Mesenteric fat pad (tissue), 1 donor: ENCODE measurements around the gene SERPINA3. TPM values are rescaled to one million over a fixed set of nuclear protein-coding genes. Genes with fewer than 3 reads are reported as not detected.
"Not testable (repeated sequence)": the region's sequence is repeated elsewhere in the genome, so short reads cannot be mapped to it uniquely, and the experiment has no call there.

ENCODE experiments used
- DNase-seq: peaks from one replicate; pipeline ENCODE4 v3.0.0-alpha.2; 2020; ENCODE audit warnings: low spot score
- total RNA-seq: library from RNA; stranded (reverse); fragmentation: NEBNext Ultra II Directional; extraction: Animal tissue kit (Norgen Biotek cat#: 25700); gene quantifications from one replicate; pipeline ENCODE4 v1.2.1, GENCODE V29; 2021
- donor health status: DM: yes; HTN: yes; CAD: no.

The SERPINA3 gene
- total RNA-seq, 1 donor from 2014 or later: 139 TPM

DNA sequence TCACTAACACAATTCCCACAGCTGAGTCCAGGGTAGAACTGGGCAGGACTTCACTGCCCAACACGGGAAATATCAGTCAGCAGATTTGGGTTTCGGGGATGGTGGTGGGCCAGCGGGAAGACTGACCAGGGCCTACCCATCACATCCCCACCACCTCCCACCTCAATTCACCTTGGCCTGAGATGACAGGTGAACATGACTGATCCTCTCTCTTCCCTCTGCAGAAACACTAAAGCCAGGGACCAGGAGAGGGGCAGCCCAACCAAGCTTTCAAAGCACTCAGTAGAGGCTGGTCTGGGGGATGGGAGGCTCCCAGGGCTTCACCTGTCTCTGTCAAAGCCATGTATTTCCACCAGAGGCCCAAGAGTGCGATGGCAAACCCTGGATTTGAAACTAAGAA lies 28.6 kb upstream of the SERPINA3 start:
- DNase-seq: no peak

GRCh38 chr14:94584591-94585280 lies 27.5 kb upstream of the SERPINA3 start:
- DNase-seq: no peak

DNA sequence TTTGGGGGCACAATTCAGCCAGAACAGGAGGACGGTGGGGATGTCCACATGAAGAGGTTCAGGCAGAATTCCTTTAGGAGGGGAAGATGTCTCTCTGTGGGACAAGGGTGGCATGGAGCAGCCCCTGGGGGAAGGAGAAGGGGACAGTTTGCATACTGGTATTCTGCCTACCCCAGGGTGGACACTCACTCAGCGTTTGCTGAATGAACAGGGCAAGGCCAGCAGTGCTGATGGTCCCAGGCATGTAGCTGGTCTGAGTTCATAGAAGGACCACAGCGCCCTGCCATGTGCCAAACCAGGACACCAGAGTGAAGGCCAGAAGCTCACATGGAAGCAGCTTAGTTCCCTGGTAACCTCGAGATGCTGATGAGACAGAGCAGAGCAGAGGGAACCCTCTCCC lies 25.6 kb upstream of the SERPINA3 start:
- DNase-seq: no peak

GRCh38 chr14:94588311-94588710 lies 23.9 kb upstream of the SERPINA3 start:
- DNase-seq: no peak

DNA sequence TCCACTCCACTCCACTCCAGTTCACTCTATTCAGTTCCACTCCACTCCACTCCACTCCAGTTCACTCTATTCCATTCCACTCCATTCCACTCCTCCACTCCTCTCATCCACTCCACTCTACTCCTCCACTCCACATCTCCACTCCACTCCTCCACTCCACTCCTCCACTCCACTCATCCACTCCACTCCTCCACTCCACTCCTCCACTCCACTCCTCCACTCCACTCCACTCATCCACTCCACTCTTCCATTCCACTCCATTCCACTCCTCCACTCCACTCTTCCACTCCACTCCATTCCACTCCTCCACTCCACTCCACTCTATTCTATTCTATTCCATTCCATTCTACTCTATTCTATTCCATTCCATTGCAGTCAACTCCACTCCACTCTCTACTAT lies 21.1 kb upstream of the SERPINA3 start:
- DNase-seq: no peak

DNA sequence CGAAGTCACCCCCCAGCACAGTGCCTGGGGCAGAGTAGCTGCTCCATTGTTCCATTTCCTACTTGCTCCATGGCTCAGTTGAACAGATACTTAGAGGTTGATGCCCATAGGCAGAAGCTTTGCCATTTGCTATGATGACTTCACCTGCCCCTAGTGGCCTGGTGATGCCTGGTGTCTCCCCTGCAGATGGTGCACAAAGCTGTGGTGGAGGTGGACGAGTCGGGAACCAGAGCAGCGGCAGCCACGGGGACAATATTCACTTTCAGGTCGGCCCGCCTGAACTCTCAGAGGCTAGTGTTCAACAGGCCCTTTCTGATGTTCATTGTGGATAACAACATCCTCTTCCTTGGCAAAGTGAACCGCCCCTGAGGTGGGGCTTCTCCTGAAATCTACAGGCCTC lies 20.3 kb upstream of the SERPINA3 start:
- no peak for DNase-seq

DNA sequence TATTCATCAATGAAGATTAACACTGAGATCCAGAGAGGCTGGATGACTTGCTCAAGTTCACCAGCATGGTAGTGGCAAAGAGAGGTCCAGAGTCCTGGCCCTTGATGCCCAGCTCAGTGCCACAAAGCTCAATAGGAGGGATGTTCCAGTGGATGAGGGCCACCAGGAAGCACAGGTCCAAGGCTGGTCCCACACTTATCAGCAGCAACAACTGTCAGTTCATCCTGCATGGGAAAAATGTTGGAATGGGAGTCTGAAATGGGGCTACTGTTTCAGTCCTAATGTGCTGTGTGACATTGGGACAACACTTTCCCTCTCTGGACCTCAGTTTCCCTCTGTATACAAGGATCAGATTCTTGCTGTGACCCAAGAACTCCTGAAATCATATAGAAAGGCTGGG lies 19.7 kb upstream of the SERPINA3 start:
- no peak for DNase-seq

DNA sequence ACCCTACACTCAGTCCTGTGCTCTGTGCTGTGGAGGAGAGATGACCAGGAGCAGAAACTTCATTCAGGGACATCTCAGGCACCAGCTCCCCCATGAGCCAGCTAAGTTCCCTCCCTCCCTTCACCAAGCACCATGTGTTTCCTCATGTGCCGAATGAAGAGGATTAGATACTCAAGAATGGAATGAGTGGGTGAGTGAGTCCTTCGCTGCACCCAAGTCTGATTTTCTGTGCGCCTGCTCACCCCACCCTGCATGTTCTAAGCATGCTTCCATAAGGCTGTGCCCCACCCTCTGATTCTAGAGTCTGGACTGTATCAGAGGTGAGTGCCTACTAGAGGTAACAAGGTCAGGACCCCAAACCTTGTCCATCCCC lies 18.8 kb upstream of the SERPINA3 start:
- no peak for DNase-seq

DNA sequence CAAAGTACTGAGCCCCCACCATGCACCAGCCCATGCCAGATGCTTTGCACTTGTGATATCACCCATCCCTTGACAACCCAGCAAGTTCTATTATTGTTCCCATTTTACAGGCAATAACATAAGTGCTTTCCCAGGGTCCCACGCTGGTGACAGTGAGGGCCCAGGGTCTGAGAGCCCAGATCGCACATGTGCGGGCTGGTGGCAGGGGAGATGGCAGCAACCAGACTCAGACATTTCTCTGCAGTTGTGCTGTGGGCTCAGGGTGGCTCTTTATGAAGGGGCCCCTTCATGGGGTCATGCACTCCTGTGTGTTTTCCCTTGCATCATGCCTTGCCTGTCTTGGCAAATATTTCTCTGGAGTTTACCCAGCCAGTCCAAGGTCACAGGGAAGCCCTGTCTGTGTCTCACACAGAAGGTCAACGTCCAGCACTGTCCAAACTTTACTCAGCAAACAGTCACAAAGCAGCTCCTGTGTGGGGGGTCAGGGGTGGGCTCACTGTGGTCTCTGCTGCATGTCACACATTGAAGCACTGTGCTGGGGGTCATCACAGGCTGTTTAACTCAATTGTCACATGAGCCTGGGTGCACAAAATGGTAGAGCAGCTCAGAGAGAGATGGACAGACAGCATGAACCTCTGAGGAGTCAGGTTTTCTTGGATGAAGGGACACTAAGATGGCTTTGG lies 18.3 kb upstream of the SERPINA3 start:
- no peak for DNase-seq

DNA sequence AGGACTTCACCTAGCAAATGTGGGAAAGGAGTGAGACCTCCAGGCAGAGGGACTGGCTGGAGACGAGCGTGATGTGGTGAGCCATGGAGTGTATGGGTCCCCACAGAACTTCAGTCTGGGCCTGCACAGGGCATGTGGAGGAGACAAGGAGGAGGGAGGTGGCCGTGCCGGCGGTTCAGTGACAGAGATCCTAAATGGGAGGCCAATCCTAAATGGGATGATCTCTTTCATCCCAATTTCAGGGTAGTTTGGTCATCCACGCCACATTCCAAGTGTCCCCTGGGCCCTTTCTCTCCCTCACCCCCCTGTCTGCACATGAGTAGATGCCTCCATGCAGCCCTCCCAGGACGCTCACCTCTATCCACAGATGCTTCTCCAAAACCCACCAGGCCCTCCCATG lies 17.8 kb upstream of the SERPINA3 start:
- no peak for DNase-seq

GRCh38 chr14:94595912-94596311 lies 16.3 kb upstream of the SERPINA3 start:
- DNase-seq: no peak

- no peak for DNase-seq
Observed at GRCh38 chr14:94596361-94596760, 15.8 kb upstream of the SERPINA3 start.

GRCh38 chr14:94597788-94598187 lies 14.4 kb upstream of the SERPINA3 start:
- DNase-seq: no peak

DNA sequence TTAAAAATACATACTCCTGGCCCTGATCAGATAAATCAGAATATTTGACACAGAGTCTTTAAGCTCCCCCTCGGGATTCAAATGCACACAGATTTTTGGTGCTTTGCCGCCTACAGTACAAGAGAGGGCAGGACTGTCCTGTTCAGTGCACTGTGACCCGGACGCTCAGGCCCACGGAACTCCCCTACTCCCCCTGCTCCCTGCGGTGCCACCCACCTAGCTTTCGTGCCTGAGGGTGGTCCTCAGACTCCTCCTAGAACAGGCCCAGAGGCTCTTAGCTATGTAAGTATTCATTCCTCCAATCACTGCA lies 13.7 kb upstream of the SERPINA3 start:
- no peak for DNase-seq

DNA sequence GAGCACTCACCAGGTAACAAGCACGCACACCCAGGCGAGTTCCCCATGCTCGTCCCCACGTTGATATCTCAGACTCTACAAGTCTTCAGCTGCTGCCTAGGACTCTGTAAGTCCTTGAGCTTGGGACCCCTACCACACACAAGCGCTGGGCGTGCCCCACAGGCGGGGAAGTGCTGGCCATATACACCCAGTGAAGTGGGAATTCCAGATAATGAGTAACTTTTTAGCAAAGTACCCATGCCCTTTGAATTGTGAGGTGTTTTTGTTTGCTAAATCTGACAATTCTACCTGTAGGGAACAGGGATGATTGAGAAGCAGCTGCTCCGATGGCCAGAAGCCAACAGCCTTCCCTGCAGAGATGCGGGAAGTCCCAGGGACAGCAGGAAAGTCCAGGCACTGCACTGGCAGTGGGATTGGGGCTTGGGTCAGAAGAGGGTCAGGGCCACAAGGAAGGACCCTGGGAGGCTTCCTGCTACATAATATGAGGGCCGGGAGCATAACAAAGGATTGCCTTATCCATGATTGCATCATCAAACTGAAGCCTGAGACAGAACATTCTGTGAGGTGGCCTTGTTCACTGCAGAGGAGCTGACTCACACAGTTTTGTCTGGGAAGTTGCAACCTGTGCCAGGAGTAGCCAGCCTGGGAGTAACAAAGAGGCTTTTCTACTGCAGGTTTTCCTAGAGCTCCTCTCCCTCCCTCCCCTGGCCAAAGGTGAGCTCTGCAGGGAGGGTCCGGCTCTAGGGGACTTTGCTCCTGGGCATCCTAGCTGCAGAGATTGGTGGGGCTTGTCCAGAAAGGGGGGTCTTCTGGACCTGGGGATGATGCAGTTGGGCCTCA lies 13.2 kb upstream of the SERPINA3 start:
- DNase-seq: no peak

DNA sequence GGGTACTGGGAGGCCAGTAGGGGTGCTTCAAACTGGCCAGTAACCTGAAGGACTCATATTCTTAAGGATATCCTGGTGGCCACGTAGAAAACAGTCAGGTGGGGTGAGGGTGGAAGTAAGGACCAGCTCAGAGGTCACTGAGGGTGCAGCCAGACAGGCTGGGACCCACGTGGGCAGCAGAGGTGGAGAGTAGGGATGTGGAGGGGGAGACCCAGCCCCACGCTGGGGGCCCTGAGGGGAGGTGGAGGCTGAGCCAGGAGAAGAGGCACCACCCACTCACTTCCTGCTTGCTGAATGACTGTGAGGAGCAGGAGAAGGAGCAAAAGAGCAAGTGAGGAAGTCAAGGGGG lies 12.6 kb upstream of the SERPINA3 start:
- no peak for DNase-seq

DNA sequence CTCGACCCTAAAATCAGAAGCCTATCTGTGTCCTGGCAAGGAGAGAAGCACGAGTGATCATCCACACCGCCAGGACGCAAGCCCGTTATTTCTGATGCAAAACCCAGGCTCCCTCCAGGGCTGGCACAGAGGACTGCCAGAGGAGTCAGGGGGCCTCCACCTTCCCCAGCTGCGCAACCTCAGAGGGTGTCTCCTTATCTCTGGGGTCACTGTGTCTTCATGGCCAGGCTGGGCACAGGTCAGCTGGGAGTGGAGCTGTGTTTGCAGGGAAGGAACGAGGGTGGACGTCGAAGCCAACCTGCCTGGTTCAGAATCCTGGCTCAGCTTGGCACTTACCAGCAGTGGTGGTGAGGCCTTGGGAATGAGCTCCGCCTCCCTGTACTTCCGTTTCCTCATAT lies 12.0 kb upstream of the SERPINA3 start:
- DNase-seq: no peak

DNA sequence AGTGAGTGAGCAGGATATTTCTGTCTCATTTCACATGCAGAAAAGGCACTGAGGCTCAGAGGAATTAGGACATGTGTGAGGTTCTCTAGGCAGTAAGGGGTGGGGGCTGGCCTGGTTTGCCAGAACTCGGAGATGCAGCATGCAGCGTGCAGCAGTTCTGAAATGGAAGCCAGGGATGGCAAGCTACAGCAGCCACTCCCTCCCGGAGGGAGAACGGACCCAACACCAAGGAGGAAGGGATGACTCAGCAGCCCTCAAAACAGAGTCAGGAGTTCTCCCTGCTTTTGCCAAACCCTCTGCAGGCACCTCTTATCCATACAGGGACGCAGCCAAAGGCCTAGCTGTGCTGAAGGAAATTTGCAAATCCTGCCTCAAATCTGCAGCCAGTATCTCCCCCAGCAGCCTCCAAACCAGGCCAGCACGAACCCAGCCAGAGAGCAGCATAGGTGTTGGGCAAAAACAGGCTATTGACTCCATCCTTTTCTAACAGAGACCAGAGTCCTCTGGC lies 10.3 kb upstream of the SERPINA3 start:
- DNase-seq: no peak

- DNase-seq: no peak
Observed at GRCh38 chr14:94602722-94603121, 9.5 kb upstream of the SERPINA3 start.

GRCh38 chr14:94605361-94605760 lies 6.8 kb upstream of the SERPINA3 start:
- no peak for DNase-seq

- DNase-seq: not testable (repeated sequence)
Observed at GRCh38 chr14:94608966-94609365, 3.2 kb upstream of the SERPINA3 start.

DNA sequence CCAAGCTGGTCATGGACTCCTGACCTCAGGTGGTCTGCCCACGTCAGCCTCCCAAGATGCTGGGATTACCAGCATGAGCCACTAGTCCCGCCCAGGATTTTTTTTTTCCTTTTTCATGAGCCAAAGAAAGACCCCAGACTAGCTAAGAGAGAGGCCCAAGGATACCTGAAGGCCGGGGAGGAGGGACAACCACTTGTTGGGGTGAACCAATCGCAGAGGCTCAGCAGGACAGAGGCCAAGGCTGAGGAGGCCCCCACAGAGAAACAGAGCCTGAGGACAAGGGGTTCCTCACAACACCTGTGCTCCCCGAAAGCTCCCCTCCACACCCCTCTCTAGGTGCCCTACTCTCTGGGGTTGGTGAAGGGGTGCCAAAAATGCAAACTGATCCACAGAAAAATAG lies 1.0 kb upstream of the SERPINA3 start:
- no peak for DNase-seq
